WTC11 (cell line): ENCODE measurements around the gene TLCD3B. TPM values are rescaled to one million over a fixed set of nuclear protein-coding genes. Genes with fewer than 3 reads are reported as not detected.

Source experiments
- ATAC-seq: fragments of 200-7000 bp; cut with Tn5 transposase; 2 replicates; pipeline ENCODE4 v1.10.0; 2021; ENCODE audit warnings: mild to moderate bottlenecking, moderate library complexity
- CTCF ChIA-PET: fragments of 300-600 bp; sonication (Branson Sonifier 250); formaldehyde crosslinking; loops from one replicate; lab custom pipeline; 2021; ENCODE audit warnings: antibody characterized with exemption; lab: Charles Lee
- POLR2A ChIA-PET: fragments of 350-600 bp; sonication (Branson Sonifier 250); formaldehyde crosslinking; loops from one replicate; lab custom pipeline; 2021; ENCODE audit warnings: antibody characterized with exemption; lab: Charles Lee
- DNase-seq: peaks from one replicate; pipeline ENCODE4 v3.0.0; 2021; ENCODE audit warnings: low spot score
- H3K27ac Mint-ChIP-seq: 2 replicates; pipeline ENCODE4 v1.8.0; 2021; ENCODE audit warnings: mixed read lengths
- H3K27me3 Mint-ChIP-seq: 2 replicates; pipeline ENCODE4 v1.8.0; 2021; ENCODE audit warnings: low read depth, mild to moderate bottlenecking, moderate library complexity, mixed read lengths
- H3K36me3 Mint-ChIP-seq: 2 replicates; pipeline ENCODE4 v1.8.0; 2021; ENCODE audit warnings: mixed read lengths
- H3K4me1 Mint-ChIP-seq: 2 replicates; pipeline ENCODE4 v1.8.0; 2022; ENCODE audit warnings: mixed read lengths
- H3K4me3 Mint-ChIP-seq: 2 replicates; pipeline ENCODE4 v1.8.0; 2021; ENCODE audit warnings: mild to moderate bottlenecking, moderate library complexity, mixed read lengths
- H3K9me3 Mint-ChIP-seq: 2 replicates; pipeline ENCODE4 v1.8.0; 2021; ENCODE audit warnings: mixed read lengths
- ATF2 ChIP-seq: sonication (generic); formaldehyde crosslinking; IDR thresholded peaks from 2 replicates; pipeline ENCODE4 v1.8.1; 2022; ENCODE audit warnings: low read depth, missing genetic modification reagents, borderline replicate concordance
- CBFB ChIP-seq: sonication (generic); formaldehyde crosslinking; IDR thresholded peaks from 2 replicates; pipeline ENCODE4 v1.8.1; 2022; ENCODE audit warnings: mild to moderate bottlenecking, low read depth, missing genetic modification reagents
- GRHL2 ChIP-seq: fragments of 250-450 bp; sonication (Bioruptor Pico); IDR thresholded peaks from 2 replicates; pipeline ENCODE4 v1.8.0; 2022; ENCODE audit warnings: mild to moderate bottlenecking, moderate library complexity; ENCODE audit not compliant: insufficient replicate concordance, severe bottlenecking
- MYBL2 ChIP-seq: sonication (generic); formaldehyde crosslinking; IDR thresholded peaks from 2 replicates; pipeline ENCODE4 v1.8.1; 2023; ENCODE audit warnings: mild to moderate bottlenecking, moderate library complexity, missing genetic modification reagents
- PRRX2 ChIP-seq: fragments of 250-450 bp; sonication (Bioruptor Pico); IDR thresholded peaks from 2 replicates; pipeline ENCODE4 v1.8.0; 2021; ENCODE audit warnings: mild to moderate bottlenecking
- SMAD3 ChIP-seq: sonication (generic); formaldehyde crosslinking; IDR thresholded peaks from 2 replicates; pipeline ENCODE4 v1.8.0; 2022; ENCODE audit warnings: missing genetic modification reagents, mild to moderate bottlenecking, borderline replicate concordance
- SP1 ChIP-seq: sonication (generic); formaldehyde crosslinking; conservative IDR thresholded peaks from 2 replicates; pipeline ENCODE4 v1.8.1; 2022; ENCODE audit warnings: missing genetic modification reagents
- TEAD1 ChIP-seq: sonication (generic); formaldehyde crosslinking; IDR thresholded peaks from 2 replicates; pipeline ENCODE4 v1.8.0; 2022; ENCODE audit warnings: mild to moderate bottlenecking, missing genetic modification reagents
- ZBTB21 ChIP-seq: sonication (generic); formaldehyde crosslinking; IDR thresholded peaks from 2 replicates; pipeline ENCODE4 v1.8.1; 2023; ENCODE audit warnings: mild to moderate bottlenecking, missing genetic modification reagents, borderline replicate concordance
- ZNF138 ChIP-seq: sonication (generic); formaldehyde crosslinking; conservative IDR thresholded peaks from 2 replicates; pipeline ENCODE4 v1.8.1; 2022; ENCODE audit warnings: mild to moderate bottlenecking, moderate library complexity, missing genetic modification reagents
- ZNF219 ChIP-seq: sonication (generic); formaldehyde crosslinking; IDR thresholded peaks from 2 replicates; pipeline ENCODE4 v1.8.0; 2023; ENCODE audit warnings: missing genetic modification reagents, mild to moderate bottlenecking, borderline replicate concordance
- ZNF232 ChIP-seq: sonication (generic); formaldehyde crosslinking; IDR thresholded peaks from 2 replicates; pipeline ENCODE4 v1.8.0; 2022; ENCODE audit warnings: mild to moderate bottlenecking, missing genetic modification reagents
- ZNF263 ChIP-seq: sonication (generic); formaldehyde crosslinking; IDR thresholded peaks from 2 replicates; pipeline ENCODE4 v1.8.1; 2022; ENCODE audit warnings: low read depth, mild to moderate bottlenecking, moderate library complexity, missing genetic modification reagents
- total RNA-seq: library from RNA; stranded (reverse); gene quantifications from 3 replicates; pipeline ENCODE4 v1.2.3, GENCODE V29; 2021
- TF ChIP-seq, protein P1 (sequence below): sonication (generic); formaldehyde crosslinking; IDR thresholded peaks from 2 replicates; pipeline ENCODE4 v1.8.0; 2023; ENCODE audit warnings: missing genetic modification reagents, mild to moderate bottlenecking, borderline replicate concordance
- TF ChIP-seq, protein P2 (sequence below): sonication (generic); formaldehyde crosslinking; IDR thresholded peaks from 2 replicates; pipeline ENCODE4 v1.8.1; 2022; ENCODE audit warnings: low read depth, mild to moderate bottlenecking, moderate library complexity, missing genetic modification reagents, borderline replicate concordance
- TF ChIP-seq, protein P3 (sequence below): sonication (generic); formaldehyde crosslinking; IDR thresholded peaks from 2 replicates; pipeline ENCODE4 v1.8.1; 2023; ENCODE audit warnings: mild to moderate bottlenecking, missing genetic modification reagents
- TF ChIP-seq, protein P4 (sequence below): sonication (generic); formaldehyde crosslinking; IDR thresholded peaks from 2 replicates; pipeline ENCODE4 v1.8.1; 2023; ENCODE audit warnings: mild to moderate bottlenecking, missing genetic modification reagents, moderate library complexity

TLCD3B gene
- total RNA-seq, 1 experiment from 2014 or later: 28.1 TPM

- TF ChIP-seq, protein P1, sequence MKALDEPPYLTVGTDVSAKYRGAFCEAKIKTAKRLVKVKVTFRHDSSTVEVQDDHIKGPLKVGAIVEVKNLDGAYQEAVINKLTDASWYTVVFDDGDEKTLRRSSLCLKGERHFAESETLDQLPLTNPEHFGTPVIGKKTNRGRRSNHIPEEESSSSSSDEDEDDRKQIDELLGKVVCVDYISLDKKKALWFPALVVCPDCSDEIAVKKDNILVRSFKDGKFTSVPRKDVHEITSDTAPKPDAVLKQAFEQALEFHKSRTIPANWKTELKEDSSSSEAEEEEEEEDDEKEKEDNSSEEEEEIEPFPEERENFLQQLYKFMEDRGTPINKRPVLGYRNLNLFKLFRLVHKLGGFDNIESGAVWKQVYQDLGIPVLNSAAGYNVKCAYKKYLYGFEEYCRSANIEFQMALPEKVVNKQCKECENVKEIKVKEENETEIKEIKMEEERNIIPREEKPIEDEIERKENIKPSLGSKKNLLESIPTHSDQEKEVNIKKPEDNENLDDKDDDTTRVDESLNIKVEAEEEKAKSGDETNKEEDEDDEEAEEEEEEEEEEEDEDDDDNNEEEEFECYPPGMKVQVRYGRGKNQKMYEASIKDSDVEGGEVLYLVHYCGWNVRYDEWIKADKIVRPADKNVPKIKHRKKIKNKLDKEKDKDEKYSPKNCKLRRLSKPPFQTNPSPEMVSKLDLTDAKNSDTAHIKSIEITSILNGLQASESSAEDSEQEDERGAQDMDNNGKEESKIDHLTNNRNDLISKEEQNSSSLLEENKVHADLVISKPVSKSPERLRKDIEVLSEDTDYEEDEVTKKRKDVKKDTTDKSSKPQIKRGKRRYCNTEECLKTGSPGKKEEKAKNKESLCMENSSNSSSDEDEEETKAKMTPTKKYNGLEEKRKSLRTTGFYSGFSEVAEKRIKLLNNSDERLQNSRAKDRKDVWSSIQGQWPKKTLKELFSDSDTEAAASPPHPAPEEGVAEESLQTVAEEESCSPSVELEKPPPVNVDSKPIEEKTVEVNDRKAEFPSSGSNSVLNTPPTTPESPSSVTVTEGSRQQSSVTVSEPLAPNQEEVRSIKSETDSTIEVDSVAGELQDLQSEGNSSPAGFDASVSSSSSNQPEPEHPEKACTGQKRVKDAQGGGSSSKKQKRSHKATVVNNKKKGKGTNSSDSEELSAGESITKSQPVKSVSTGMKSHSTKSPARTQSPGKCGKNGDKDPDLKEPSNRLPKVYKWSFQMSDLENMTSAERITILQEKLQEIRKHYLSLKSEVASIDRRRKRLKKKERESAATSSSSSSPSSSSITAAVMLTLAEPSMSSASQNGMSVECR (CRISPR knock-in tag): no peak
- TF ChIP-seq PRRX2 (CRISPR knock-in tag): no peak
- TF ChIP-seq, protein P2, sequence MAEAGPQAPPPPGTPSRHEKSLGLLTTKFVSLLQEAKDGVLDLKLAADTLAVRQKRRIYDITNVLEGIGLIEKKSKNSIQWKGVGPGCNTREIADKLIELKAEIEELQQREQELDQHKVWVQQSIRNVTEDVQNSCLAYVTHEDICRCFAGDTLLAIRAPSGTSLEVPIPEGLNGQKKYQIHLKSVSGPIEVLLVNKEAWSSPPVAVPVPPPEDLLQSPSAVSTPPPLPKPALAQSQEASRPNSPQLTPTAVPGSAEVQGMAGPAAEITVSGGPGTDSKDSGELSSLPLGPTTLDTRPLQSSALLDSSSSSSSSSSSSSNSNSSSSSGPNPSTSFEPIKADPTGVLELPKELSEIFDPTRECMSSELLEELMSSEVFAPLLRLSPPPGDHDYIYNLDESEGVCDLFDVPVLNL: no peak
- TF ChIP-seq, protein P3, sequence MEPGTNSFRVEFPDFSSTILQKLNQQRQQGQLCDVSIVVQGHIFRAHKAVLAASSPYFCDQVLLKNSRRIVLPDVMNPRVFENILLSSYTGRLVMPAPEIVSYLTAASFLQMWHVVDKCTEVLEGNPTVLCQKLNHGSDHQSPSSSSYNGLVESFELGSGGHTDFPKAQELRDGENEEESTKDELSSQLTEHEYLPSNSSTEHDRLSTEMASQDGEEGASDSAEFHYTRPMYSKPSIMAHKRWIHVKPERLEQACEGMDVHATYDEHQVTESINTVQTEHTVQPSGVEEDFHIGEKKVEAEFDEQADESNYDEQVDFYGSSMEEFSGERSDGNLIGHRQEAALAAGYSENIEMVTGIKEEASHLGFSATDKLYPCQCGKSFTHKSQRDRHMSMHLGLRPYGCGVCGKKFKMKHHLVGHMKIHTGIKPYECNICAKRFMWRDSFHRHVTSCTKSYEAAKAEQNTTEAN: no peak
- TF ChIP-seq ATF2 (CRISPR knock-in tag): no peak
Measured at GRCh38 chr16:30004811-30005242, 26.2 kb downstream of the TLCD3B start (continued).

GRCh38 chr16:30004424-30004776 is 26.7 kb downstream of the TLCD3B start:
- peaks cover 19% of the 10 kb centered on the region for H3K4me1 Mint-ChIP-seq
- H3K9me3 Mint-ChIP-seq: no peaks in the 10 kb centered on the region
- H3K36me3 Mint-ChIP-seq: peaks cover 9% of the 10 kb centered on the region
- H3K27ac Mint-ChIP-seq: no peak overlapping the region
- CTCF ChIA-PET: interaction anchor here (0.8 to 2.4 kb wide), 5 partner anchors 28 to 105 kb away, joined by 3 to 24 read pairs (median 6); partner anchors contain the start of genes ASPHD1, SEZ6L2, TAOK2 and TLCD3B
- ATAC-seq (no peak), DNase-seq (no peak)
- peaks cover 1% of the 10 kb centered on the region; the same call in 1 of the 2 replicates for H3K27me3 Mint-ChIP-seq
- POLR2A ChIA-PET: interaction anchor here (0.6 kb wide), 1 partner anchor 198 kb away, joined by 3 read pairs; the partner anchor contains the start of gene MAZ
- H3K4me3 Mint-ChIP-seq: no peak overlapping the region
- TF ChIP-seq ZNF263 (CRISPR knock-in tag) (no peak), MYBL2 (no peak)

DNA sequence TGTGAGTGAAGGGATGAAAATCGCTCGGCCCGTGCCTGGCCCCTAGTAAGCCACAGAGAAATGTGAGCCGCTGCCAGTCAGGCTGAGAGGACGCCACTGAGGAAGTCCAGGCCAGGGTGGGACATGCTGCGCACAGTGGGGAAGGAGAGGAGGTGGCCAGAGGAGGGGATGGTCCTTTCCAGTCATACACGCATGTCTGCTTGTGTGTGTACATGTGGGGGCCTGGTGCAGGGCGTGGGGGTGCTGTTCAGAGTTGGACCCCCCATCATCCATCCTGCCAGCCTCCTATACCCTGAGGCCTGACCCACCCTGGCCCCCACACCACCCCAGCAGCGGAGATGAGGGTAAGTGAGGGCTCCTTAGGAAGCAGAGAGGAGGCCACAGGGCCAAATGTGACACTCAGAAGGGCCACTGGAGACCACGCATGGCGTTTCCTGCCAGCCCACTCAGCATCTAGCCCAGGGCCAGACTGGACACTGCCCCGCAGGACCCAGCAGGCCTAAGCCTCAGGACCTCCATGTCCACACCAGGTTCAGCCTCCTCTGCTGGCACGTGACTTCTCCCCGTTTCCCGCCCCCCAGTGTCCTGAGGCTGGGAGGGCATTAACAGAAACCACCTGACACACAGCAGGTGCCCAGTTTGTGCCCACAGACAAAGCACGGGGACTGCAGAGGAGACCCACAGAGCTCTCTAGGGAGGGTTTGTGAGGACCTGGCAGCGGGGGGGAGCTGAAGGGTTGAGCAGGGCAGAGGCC is 27.2 kb downstream of the TLCD3B start:
- ChIA-PET CTCF (interaction anchor here (1.0 to 2.4 kb wide), 5 partner anchors 28 to 155 kb away, joined by 3 to 24 read pairs (median 6); partner anchors contain the start of genes ASPHD1, SEZ6L2, TAOK2 and TLCD3B), POLR2A (interaction anchor here (0.6 kb wide), 1 partner anchor 198 kb away, joined by 3 read pairs; the partner anchor contains the start of gene MAZ)
- ATAC-seq (no peak), DNase-seq (no peak)
- no peak overlapping the region for H3K27ac Mint-ChIP-seq
- no peak overlapping the region for H3K4me3 Mint-ChIP-seq
- H3K9me3 Mint-ChIP-seq: no peaks in the 10 kb centered on the region
- peaks cover 15% of the 10 kb centered on the region for H3K4me1 Mint-ChIP-seq
- H3K36me3 Mint-ChIP-seq: peaks cover 9% of the 10 kb centered on the region
- H3K27me3 Mint-ChIP-seq: no peaks in the 10 kb centered on the region
- no peak for TF ChIP-seq SP1
- TF ChIP-seq ZNF219 (CRISPR knock-in tag): no peak
- no peak for TF ChIP-seq ZBTB21 (CRISPR knock-in tag)
- TF ChIP-seq, protein P4, sequence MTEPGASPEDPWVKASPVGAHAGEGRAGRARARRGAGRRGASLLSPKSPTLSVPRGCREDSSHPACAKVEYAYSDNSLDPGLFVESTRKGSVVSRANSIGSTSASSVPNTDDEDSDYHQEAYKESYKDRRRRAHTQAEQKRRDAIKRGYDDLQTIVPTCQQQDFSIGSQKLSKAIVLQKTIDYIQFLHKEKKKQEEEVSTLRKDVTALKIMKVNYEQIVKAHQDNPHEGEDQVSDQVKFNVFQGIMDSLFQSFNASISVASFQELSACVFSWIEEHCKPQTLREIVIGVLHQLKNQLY (CRISPR knock-in tag): no peak
- TF ChIP-seq GRHL2 (CRISPR knock-in tag): no peak
- no peak for TF ChIP-seq CBFB (CRISPR knock-in tag)
- no peak for TF ChIP-seq SMAD3
- TF ChIP-seq ZNF138 (CRISPR knock-in tag): no peak
- TF ChIP-seq ZNF232 (CRISPR knock-in tag): no peak
- TF ChIP-seq, protein P1 (CRISPR knock-in tag): no peak
- TF ChIP-seq TEAD1: no peak
